ENCODE data around the gene ADA.
"Not testable (repeated sequence)": the region's sequence is repeated elsewhere in the genome, so short reads cannot be mapped to it uniquely, and the experiment has no call there.

DNA sequence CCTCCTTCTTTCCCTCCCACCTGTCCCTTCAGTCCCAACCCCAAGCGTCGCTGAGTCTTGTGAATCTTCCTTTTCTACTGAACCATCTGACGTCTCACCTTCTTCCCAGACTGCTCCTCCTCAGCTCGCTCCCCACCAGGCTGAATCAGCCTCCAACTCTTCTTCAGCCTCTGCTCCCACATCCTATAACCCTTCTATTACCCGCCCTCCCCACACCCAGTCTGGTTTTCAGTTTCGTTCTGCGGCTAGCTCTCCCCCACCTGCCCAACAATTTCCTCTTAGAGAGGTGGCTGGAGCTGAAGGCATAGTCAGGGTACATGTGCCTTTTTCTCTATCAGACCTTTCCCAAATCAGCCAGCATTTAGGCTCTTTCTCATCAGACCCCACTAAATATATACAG is 20.0 kb upstream of the ADA start:
- TF ChIP-seq EZH2 (IDR thresholded peaks at IDR 0.05; ENCODE audit: insufficient read depth, poor library complexity, severe bottlenecking); EZH2phosphoT487 (IDR thresholded peaks at IDR 0.05; ENCODE audit: insufficient read depth, low read depth): not testable (repeated sequence)

Measured in GM23248 (cell line).